ENCODE results near the gene LEMD2.

The LEMD2 gene

GRCh38 chr6:33732817-33733708, 55.9 kb downstream of the LEMD2 start:
- no peak for DNase-seq

GRCh38 chr6:33732385-33732784, 56.5 kb downstream of the LEMD2 start:
- DNase-seq = no peak

- DNase-seq = no peak
Measured at GRCh38 chr6:33731751-33732282, 57.1 kb downstream of the LEMD2 start.

GRCh38 chr6:33731035-33731434, 57.9 kb downstream of the LEMD2 start:
- no peak for DNase-seq

GRCh38 chr6:33730611-33731010, 58.3 kb downstream of the LEMD2 start:
- no peak for DNase-seq

- no peak for DNase-seq
Measured at GRCh38 chr6:33729059-33729458, 59.9 kb downstream of the LEMD2 start.

GRCh38 chr6:33728438-33728837, 60.5 kb downstream of the LEMD2 start:
- no peak for DNase-seq

- no peak for DNase-seq
Measured at GRCh38 chr6:33727932-33728331, 61.0 kb downstream of the LEMD2 start.

GRCh38 chr6:33727126-33727525, 61.8 kb downstream of the LEMD2 start:
- no peak for DNase-seq

- DNase-seq = no peak
Measured at GRCh38 chr6:33726696-33727095, 62.2 kb downstream of the LEMD2 start.

- DNase-seq = no peak
Measured at GRCh38 chr6:33725891-33726673, 62.8 kb downstream of the LEMD2 start.

GRCh38 chr6:33725222-33725621, 63.7 kb downstream of the LEMD2 start:
- no peak for DNase-seq

GRCh38 chr6:33724102-33725023, 64.6 kb downstream of the LEMD2 start:
- no peak for DNase-seq

GRCh38 chr6:33723371-33724085, 65.4 kb downstream of the LEMD2 start:
- DNase-seq = no peak

- DNase-seq = no peak
Measured at GRCh38 chr6:33722103-33722623, 66.8 kb downstream of the LEMD2 start.

- no peak for DNase-seq
Measured at GRCh38 chr6:33721508-33721907, 67.4 kb downstream of the LEMD2 start.
